ENCODE data around the gene VARS1. TPM values are rescaled to one million over a fixed set of nuclear protein-coding genes. Genes with fewer than 3 reads are reported as not detected.

Gene VARS1
- total and polyA plus RNA-seq, 2 of the 4 experiments (the other 2 are of a cell fraction), result 41.2 to 42.0 TPM

DNA sequence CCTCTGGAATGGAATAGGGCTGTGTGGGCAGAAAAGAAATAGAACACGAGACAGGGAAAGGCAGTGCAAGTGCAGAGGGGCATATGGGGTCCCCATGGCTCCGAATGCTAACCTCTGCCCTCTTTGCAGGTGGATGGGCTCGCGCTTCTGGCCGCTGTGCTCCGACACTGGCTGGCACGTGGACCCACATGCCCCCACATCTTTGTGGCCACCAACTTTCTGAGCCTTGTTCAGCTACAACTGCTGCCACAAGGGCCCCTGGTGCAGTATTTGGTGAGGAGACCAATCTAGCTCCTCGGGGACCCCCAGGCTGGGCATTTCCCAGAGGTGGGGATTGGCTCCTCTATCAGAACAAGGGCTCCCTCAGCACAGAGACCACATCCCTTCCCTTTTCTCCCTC, 34.2 kb downstream of the VARS1 start:
- H3K79me1 ChIP-seq (ENCODE audit: low read depth in 1 of 2, low read length in 2 of 2), result no peaks in the 10 kb centered on the region
- H3K14ac ChIP-seq (replicated peaks; ENCODE audit: low read depth, low read length), result no peak overlapping the region
- no peak overlapping the region for H4K5ac ChIP-seq (ENCODE audit: low read depth, low read length)
- ATAC-seq (ENCODE audit: low read depth) (no peak), DNase-seq (no peak)
- in situ Hi-C loops (cut with MboI; ENCODE audit: low sequenced_read_pairs) (no loop called here), dilution Hi-C loops (cut with HindIII; ENCODE audit: low sequenced_read_pairs, unreplicated experiment) (no loop called here), intact Hi-C loops (cut with micrococcal nuclease) (no loop called here)
- no TSS peak for BruUV-seq (replicated peaks)
- H3K27ac ChIP-seq (ENCODE audit: insufficient read depth, low read length), result no peak overlapping the region
- ChIA-PET POLR2A (ENCODE audit: unreplicated experiment) (no interaction called here), CTCF (no interaction called here)
- H4K91ac ChIP-seq (ENCODE audit: insufficient read depth, low read depth, low read length), result no peak overlapping the region
- peaks cover 4% of the 10 kb centered on the region for H3K4me1 ChIP-seq (ENCODE audit: control insufficient read depth, insufficient read depth, low read length)
- H3K9me1 ChIP-seq (ENCODE audit: insufficient read depth, low read length), result peaks cover 12% of the 10 kb centered on the region
- no peaks in the 10 kb centered on the region for H3K9me3 ChIP-seq (ENCODE audit: control insufficient read depth, insufficient read depth, low read length)
- no peak overlapping the region for H3K4me3 ChIP-seq (ENCODE audit: insufficient read depth, low read depth, low read length)
- peaks cover 7% of the 10 kb centered on the region; the same call in 1 of the 2 replicates for H3K36me3 ChIP-seq (ENCODE audit: control insufficient read depth, insufficient read depth, low read length)
- H3K9ac ChIP-seq (ENCODE audit: low read depth, low read length), result no peak overlapping the region
- H3K23ac ChIP-seq (ENCODE audit: low read depth, low read length), result no peak overlapping the region
- no peak overlapping the region for H3K56ac ChIP-seq (ENCODE audit: extremely low read depth, insufficient read depth, low read length)
- H4K20me1 ChIP-seq (ENCODE audit: insufficient read depth, low read length), result no peaks in the 10 kb centered on the region
- no peak overlapping the region for H2AK5ac ChIP-seq (ENCODE audit: low read depth, low read length)
- no peak overlapping the region for H2AFZ ChIP-seq (replicated peaks; ENCODE audit: low read length, poor library complexity)
- 100% methylated on average over 2 of the region's 8 CpGs; no CpG with 5 or more reads in 1 of the 2 experiments for WGBS, 2 experiments (ENCODE audit: extremely low coverage in 2 of 2, insufficient read length in 1 of 2)
- no peak overlapping the region for H4K8ac ChIP-seq (ENCODE audit: low read depth in 2 of 2, low read length in 2 of 2)
- no peak overlapping the region for H3K4ac ChIP-seq (ENCODE audit: low read depth, low read length)
- no peak overlapping the region for H2BK120ac ChIP-seq (ENCODE audit: low read depth, low read length)
- H3K4me2 ChIP-seq (ENCODE audit: low read depth, low read length), result no peak overlapping the region
- no peaks in the 10 kb centered on the region for H3K27me3 ChIP-seq (ENCODE audit: control insufficient read depth, insufficient read depth, low read length)
- no peak overlapping the region for H2BK15ac ChIP-seq (ENCODE audit: low read depth, low read length)
- no peak overlapping the region for H3K18ac ChIP-seq (ENCODE audit: low read depth, low read length)
- TF ChIP-seq MXI1 (IDR thresholded peaks at IDR 0.05; ENCODE audit: borderline replicate concordance, low read depth, low read length), result no peak
- H2BK20ac ChIP-seq (ENCODE audit: low read depth, low read length), result no peak overlapping the region
- H2BK5ac ChIP-seq (ENCODE audit: low read depth, low read length, poor library complexity, severe bottlenecking), result no peak overlapping the region
- H2AK9ac ChIP-seq (replicated peaks; ENCODE audit: low read depth, low read length, poor library complexity), result no peak overlapping the region

Data from IMR-90 (cell line).